Measurements from ENCODE around the gene OAF.
"Not testable (repeated sequence)": the region's sequence is repeated elsewhere in the genome, so short reads cannot be mapped to it uniquely, and the experiment has no call there.

The OAF gene

GRCh38 chr11:120273956-120274355 is 63.1 kb downstream of the OAF start:
- DNase-seq, result not testable (repeated sequence)

GRCh38 chr11:120279502-120279901 is 68.7 kb downstream of the OAF start:
- DNase-seq, result no peak

Data from stimulated activated CD4-positive, alpha-beta T cell treated with anti-CD3 and anti-CD28 coated beads, Interleukin-1b, Interleukin-23, amount 100 ng/mL, for 48 hours (primary cell).